ENCODE measurements around the gene TRIM60.

DNA sequence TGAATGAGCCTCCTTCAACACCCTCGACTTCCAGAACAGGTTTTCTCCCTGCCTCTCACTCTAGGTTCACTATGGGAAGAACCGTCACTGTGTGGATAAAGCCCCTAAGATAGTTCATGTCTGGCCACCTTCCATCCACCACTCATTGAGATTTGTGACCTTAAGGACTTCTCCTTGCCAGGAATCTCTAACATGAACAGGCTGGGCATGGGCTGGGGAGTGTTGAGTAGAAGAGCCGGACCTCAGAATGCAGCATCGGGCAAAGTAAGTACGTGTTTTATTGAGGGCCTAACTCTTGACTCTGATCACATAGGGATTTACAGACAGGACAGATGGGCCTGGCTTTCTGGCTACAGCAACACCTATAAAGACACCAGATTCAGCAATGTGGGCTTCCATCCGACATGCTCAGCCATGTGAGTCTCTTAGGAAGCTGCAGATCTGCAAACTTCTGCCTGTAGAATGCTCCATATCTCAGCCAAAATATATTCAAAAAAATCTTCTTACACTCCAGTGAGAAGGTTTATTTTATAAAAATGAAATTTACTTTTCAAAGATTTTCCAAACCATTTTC, 26.4 kb upstream of the TRIM60 start:
- TF ChIP-seq, protein P1, sequence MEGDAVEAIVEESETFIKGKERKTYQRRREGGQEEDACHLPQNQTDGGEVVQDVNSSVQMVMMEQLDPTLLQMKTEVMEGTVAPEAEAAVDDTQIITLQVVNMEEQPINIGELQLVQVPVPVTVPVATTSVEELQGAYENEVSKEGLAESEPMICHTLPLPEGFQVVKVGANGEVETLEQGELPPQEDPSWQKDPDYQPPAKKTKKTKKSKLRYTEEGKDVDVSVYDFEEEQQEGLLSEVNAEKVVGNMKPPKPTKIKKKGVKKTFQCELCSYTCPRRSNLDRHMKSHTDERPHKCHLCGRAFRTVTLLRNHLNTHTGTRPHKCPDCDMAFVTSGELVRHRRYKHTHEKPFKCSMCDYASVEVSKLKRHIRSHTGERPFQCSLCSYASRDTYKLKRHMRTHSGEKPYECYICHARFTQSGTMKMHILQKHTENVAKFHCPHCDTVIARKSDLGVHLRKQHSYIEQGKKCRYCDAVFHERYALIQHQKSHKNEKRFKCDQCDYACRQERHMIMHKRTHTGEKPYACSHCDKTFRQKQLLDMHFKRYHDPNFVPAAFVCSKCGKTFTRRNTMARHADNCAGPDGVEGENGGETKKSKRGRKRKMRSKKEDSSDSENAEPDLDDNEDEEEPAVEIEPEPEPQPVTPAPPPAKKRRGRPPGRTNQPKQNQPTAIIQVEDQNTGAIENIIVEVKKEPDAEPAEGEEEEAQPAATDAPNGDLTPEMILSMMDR (IDR thresholded peaks at IDR 0.05 in 4 of 5, conservative IDR thresholded peaks at IDR 0.05 in 1 of 5): no peak
- TF ChIP-seq POLR2A (IDR thresholded peaks at IDR 0.05): no peak
